Activated T-cell treated with anti-CD3 and anti-CD28 coated beads for 4 hours (primary cell): ENCODE data around the gene PIAS2.
"Not testable (repeated sequence)": the region's sequence is repeated elsewhere in the genome, so short reads cannot be mapped to it uniquely, and the experiment has no call there.

Experiments
- DNase-seq: peaks from one replicate; pipeline ENCODE4 v3.0.0-alpha.2; 2020

Gene PIAS2

GRCh38 chr18:46829947-46830346 is 87.4 kb downstream of the PIAS2 start:
- no peak for DNase-seq

GRCh38 chr18:46829531-46829930 is 87.8 kb downstream of the PIAS2 start:
- no peak for DNase-seq

GRCh38 chr18:46821856-46822711 is 95.2 kb downstream of the PIAS2 start:
- DNase-seq: no peak

- DNase-seq: no peak
Observed at GRCh38 chr18:46820863-46821262, 96.4 kb downstream of the PIAS2 start.

GRCh38 chr18:46815661-46816060 is 101.6 kb downstream of the PIAS2 start:
- DNase-seq: no peak

- no peak for DNase-seq
Observed at GRCh38 chr18:46814399-46814798, 102.9 kb downstream of the PIAS2 start.

- DNase-seq: no peak
Observed at GRCh38 chr18:46812311-46812710, 105.0 kb downstream of the PIAS2 start.

GRCh38 chr18:46810481-46811000 is 106.8 kb downstream of the PIAS2 start:
- no peak for DNase-seq

- no peak for DNase-seq
Observed at GRCh38 chr18:46809145-46809544, 108.2 kb downstream of the PIAS2 start.

- not testable (repeated sequence) for DNase-seq
Observed at GRCh38 chr18:46795945-46796344, 121.4 kb downstream of the PIAS2 start.

- DNase-seq: no peak
Observed at GRCh38 chr18:46794607-46795006, 122.7 kb downstream of the PIAS2 start.

GRCh38 chr18:46793565-46793964 is 123.7 kb downstream of the PIAS2 start:
- DNase-seq: no peak

GRCh38 chr18:46789088-46789487 is 128.2 kb downstream of the PIAS2 start:
- no peak for DNase-seq

- DNase-seq: no peak
Observed at GRCh38 chr18:46787674-46788073, 129.6 kb downstream of the PIAS2 start.

GRCh38 chr18:46772357-46772756 is 144.9 kb downstream of the PIAS2 start:
- DNase-seq: no peak

- no peak for DNase-seq
Observed at GRCh38 chr18:46771141-46771540, 146.2 kb downstream of the PIAS2 start.

GRCh38 chr18:46770708-46771107 is 146.6 kb downstream of the PIAS2 start:
- DNase-seq: no peak

- DNase-seq: no peak
Observed at GRCh38 chr18:46768166-46768921, 149.0 kb downstream of the PIAS2 start.

GRCh38 chr18:46767217-46767616 is 150.1 kb downstream of the PIAS2 start:
- no peak for DNase-seq

- DNase-seq: no peak
Observed at GRCh38 chr18:46764586-46764985, 152.7 kb downstream of the PIAS2 start.

- no peak for DNase-seq
Observed at GRCh38 chr18:46761059-46761769, 156.1 kb downstream of the PIAS2 start.

GRCh38 chr18:46759890-46760289 is 157.4 kb downstream of the PIAS2 start:
- no peak for DNase-seq

- no peak for DNase-seq
Observed at GRCh38 chr18:46756559-46757201, 160.6 kb downstream of the PIAS2 start, which contains the start of gene ST8SIA5. Gene ST8SIA5, minus strand, starts transcription at chr18:46757053. Its CDS starts 545 bp downstream, at chr18:46756508.
